Measurements from ENCODE around the gene IQSEC1.

- TF ChIP-seq GATA2 (IDR thresholded peaks at IDR 0.05; ENCODE audit: low read depth, low read length) = peak; percentile 86
- TF ChIP-seq GATA3 (IDR thresholded peaks at IDR 0.05; ENCODE audit: low read depth, low read length) = no peak
Observed at GRCh38 chr3:12954891-12955650, 118.2 kb downstream of the IQSEC1 start.
